Measurements from ENCODE around the gene UBE2G2.

DNA sequence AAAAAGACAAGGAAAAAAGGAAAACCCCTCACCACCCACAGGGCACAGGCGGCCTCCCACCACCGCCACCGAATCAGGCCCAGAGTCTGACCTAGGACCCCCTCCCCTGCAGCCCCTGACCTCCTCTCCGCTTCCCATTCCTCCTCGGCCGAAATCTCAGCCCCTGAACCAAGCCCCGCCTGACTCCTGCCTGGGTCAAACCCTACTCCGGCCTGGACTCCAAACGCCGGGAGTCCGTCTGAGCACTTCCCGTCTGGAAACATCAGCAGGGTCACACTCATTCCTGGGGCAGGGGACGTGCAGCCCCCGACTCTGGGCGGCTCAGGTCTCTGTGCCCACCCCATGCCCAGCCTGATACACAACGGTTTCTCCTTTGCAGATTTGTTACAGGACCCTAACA, 42.6 kb upstream of the UBE2G2 start:
- TF ChIP-seq CTCF (IDR thresholded peaks at IDR 0.05): no peak
- TF ChIP-seq POLR2A (IDR thresholded peaks at IDR 0.05): no peak
- TF ChIP-seq POLR2AphosphoS5 (IDR thresholded peaks at IDR 0.05): no peak
- no peak for TF ChIP-seq EP300 (IDR thresholded peaks at IDR 0.05; ENCODE audit: low read depth)
